DOHH2 (cell line): ENCODE results near the gene SBF1.

Source experiments
- EZH2phosphoT487 ChIP-seq: fragments of 200-600 bp; sonication (generic); IDR thresholded peaks from 2 replicates; pipeline ENCODE4 v1.6.1; 2017; ENCODE audit warnings: borderline replicate concordance, mild to moderate bottlenecking, antibody characterized with exemption, low read length, moderate library complexity, mixed read lengths
- TF ChIP-seq, protein P1 (sequence below): fragments of 200-600 bp; sonication (generic); IDR thresholded peaks from one replicate; pipeline ENCODE4 v1.5.1; 2014; ENCODE audit warnings: antibody characterized with exemption, mild to moderate bottlenecking, low read depth, low read length; ENCODE audit not compliant: poor library complexity, severe bottlenecking

DNA sequence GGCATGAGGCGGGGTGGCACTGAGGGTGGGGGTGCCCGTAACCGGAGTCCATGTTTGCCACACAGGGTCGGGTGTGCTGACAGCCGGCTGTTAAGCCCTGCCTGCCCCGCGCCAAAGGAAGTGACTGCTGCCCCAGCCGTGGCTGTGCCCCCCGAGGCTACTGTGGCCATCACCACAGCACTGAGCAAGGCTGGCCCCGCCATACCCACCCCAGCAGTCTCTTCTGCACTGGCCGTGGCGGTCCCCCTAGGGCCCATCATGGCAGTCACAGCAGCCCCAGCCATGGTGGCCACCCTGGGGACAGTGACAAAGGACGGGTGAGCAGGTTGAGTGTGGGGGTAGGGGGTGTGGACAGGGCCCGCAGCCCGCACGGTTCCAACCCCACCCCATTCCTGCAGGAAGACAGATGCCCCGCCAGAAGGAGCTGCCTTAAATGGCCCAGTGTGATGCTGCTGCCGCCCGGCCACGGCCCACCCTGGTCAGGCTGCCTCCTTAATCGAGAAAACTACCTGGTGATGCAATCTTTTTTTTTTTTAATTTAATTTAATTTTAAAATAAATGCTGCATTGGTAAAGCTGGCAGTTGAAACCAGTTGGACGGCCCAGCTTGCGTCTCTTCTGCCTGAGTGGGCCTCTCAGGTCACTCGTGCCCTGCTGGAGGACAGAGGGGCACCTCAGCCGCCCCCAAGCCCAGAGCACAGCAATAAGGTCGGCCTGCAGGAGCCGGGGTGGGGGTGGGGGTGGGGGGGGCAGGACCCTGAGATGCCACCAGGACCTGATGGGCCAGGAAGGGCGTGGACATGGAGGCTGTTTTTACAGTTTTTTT is 30.8 kb downstream of the SBF1 start:
- TF ChIP-seq EZH2phosphoT487, result no peak
- TF ChIP-seq, protein P1, sequence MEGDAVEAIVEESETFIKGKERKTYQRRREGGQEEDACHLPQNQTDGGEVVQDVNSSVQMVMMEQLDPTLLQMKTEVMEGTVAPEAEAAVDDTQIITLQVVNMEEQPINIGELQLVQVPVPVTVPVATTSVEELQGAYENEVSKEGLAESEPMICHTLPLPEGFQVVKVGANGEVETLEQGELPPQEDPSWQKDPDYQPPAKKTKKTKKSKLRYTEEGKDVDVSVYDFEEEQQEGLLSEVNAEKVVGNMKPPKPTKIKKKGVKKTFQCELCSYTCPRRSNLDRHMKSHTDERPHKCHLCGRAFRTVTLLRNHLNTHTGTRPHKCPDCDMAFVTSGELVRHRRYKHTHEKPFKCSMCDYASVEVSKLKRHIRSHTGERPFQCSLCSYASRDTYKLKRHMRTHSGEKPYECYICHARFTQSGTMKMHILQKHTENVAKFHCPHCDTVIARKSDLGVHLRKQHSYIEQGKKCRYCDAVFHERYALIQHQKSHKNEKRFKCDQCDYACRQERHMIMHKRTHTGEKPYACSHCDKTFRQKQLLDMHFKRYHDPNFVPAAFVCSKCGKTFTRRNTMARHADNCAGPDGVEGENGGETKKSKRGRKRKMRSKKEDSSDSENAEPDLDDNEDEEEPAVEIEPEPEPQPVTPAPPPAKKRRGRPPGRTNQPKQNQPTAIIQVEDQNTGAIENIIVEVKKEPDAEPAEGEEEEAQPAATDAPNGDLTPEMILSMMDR, result no peak
